ENCODE results near the gene SERPINA5. TPM values are rescaled to one million over a fixed set of nuclear protein-coding genes. Genes with fewer than 3 reads are reported as not detected.

The SERPINA5 gene
- total and polyA plus RNA-seq, 2 donors (not counting 1 experiment from before 2014, with no cell fraction given): not detected

DNA sequence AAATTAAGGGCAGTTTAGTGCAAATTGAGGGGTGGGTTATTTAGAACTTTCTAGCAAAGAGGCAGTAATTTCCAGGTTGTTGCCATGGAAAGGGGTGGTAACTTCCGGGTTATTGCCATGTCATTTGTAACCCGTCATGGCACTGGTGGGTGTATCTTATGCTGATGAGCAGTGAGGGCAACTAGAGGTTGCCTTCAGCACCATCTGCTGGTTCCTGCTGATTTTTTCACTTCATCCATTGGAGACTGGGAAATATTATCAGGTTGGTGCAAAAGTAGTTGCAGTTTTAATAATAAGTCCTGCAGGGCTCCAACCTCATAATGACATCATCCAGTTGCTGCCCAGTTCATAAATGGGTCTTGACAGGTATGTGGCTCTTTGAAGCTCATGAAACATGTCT is 44.4 kb upstream of the SERPINA5 start:
- Histone ChIP-seq H3K9me3 (ENCODE audit: control extremely low read depth in 1 of 3, control insufficient read depth in 2 of 3, insufficient read depth in 1 of 3, low read length in 2 of 3) (peaks cover 0 to 8% (median 0%) of the 10 kb centered on the region in 3 donors), H3K36me3 (replicated peaks in 1 of 2; ENCODE audit: control extremely low read depth in 1 of 2, control insufficient read depth in 1 of 2, extremely low read depth in 1 of 2, insufficient read depth in 2 of 2, low read length in 1 of 2) (no peaks in the 10 kb centered on the region), H3K9ac (ENCODE audit: low read length) (no peak overlapping the region), H3K4me2 (replicated peaks; ENCODE audit: low read depth, low read length, poor library complexity, severe bottlenecking) (no peak overlapping the region), H3K4me1 (ENCODE audit: control insufficient read depth in 2 of 2, insufficient read depth in 2 of 2, low read length in 2 of 2) (no peaks in the 10 kb centered on the region), H4K20me1 (ENCODE audit: control insufficient read depth, insufficient read depth, low read length, poor library complexity, severe bottlenecking) (no peaks in the 10 kb centered on the region), H3K79me2 (ENCODE audit: control insufficient read depth, insufficient read depth, low read length) (no peaks in the 10 kb centered on the region), H3K27ac (ENCODE audit: low read length in 2 of 2) (no peak overlapping the region), H3K4me3 (ENCODE audit: control extremely low read depth in 1 of 5, extremely low read depth in 1 of 5, insufficient read depth in 1 of 5, low read depth in 2 of 5, low read length in 4 of 5) (no peak overlapping the region), H2AFZ (ENCODE audit: insufficient read depth, low read depth, low read length, poor library complexity, severe bottlenecking) (no peak overlapping the region), H3K27me3 (replicated peaks in 1 of 4; ENCODE audit: control extremely low read depth in 1 of 4, control insufficient read depth in 3 of 4, insufficient read depth in 4 of 4, low read length in 3 of 4) (no peaks in the 10 kb centered on the region)
- ChIA-PET POLR2A (no interaction called here), CTCF (no interaction called here)
- Mint-ChIP-seq H3K4me3 (no peak overlapping the region), H3K27ac (no peak overlapping the region), H3K9me3 (ENCODE audit: insufficient read depth) (no peaks in the 10 kb centered on the region), H3K4me1 (peaks cover 4% of the 10 kb centered on the region), H3K27me3 (peaks cover 8% of the 10 kb centered on the region)
- DNase-seq: no peak
- WGBS (ENCODE audit: insufficient coverage): 53% methylated on average over 2 of the region's 2 CpGs
- intact Hi-C loops (cut with micrococcal nuclease): no loop called here
- TF ChIP-seq, protein P1, sequence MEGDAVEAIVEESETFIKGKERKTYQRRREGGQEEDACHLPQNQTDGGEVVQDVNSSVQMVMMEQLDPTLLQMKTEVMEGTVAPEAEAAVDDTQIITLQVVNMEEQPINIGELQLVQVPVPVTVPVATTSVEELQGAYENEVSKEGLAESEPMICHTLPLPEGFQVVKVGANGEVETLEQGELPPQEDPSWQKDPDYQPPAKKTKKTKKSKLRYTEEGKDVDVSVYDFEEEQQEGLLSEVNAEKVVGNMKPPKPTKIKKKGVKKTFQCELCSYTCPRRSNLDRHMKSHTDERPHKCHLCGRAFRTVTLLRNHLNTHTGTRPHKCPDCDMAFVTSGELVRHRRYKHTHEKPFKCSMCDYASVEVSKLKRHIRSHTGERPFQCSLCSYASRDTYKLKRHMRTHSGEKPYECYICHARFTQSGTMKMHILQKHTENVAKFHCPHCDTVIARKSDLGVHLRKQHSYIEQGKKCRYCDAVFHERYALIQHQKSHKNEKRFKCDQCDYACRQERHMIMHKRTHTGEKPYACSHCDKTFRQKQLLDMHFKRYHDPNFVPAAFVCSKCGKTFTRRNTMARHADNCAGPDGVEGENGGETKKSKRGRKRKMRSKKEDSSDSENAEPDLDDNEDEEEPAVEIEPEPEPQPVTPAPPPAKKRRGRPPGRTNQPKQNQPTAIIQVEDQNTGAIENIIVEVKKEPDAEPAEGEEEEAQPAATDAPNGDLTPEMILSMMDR (IDR thresholded peaks at IDR 0.05): no peak
- no peak for TF ChIP-seq EZH2 (IDR thresholded peaks at IDR 0.05; ENCODE audit: borderline replicate concordance, insufficient read depth, low read depth, low read length, poor library complexity, severe bottlenecking)
- no peak for ATAC-seq (ENCODE audit: low read depth)

DNA sequence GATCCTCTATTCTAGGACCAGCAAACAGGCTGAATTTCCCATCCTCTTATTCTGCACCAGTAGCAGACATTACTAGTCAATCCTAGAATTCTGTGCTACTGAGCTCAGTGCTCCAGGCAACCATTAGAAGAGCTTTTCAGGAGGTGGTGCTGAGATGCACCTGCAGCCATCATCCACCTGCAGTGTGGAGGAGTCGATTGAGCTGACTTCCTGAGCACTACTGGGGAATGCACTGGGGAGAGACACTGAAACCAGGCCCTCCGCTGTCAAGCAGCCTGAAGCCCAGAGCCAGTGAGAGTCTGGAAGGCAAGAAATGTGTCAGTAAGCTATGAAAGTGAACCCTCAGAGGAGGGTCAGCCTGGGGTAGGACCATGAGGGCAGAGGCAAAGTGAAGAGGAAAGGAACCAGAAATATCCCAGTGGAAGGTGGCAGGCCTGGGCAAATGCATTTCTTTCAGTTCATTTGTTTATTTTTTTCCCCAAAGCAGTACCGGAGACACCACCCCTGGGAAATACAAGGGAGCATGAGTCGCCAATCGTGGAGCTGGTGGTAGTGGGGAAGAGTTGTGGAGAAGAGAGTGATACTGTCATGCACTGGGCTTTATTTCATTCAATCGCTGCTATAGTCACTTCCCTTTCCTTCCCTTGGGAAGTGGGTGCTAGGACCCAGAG is 43.0 kb upstream of the SERPINA5 start:
- TF ChIP-seq, protein P1 (IDR thresholded peaks at IDR 0.05): no peak
- TF ChIP-seq EZH2 (IDR thresholded peaks at IDR 0.05; ENCODE audit: borderline replicate concordance, insufficient read depth, low read depth, low read length, poor library complexity, severe bottlenecking): no peak
- POLR2A ChIA-PET: no interaction called here
- H3K4me3 Mint-ChIP-seq: no peak overlapping the region
- intact Hi-C loops (cut with micrococcal nuclease): no loop called here
- Histone ChIP-seq H3K79me2 (ENCODE audit: control insufficient read depth, insufficient read depth, low read length) (no peaks in the 10 kb centered on the region), H4K20me1 (ENCODE audit: control insufficient read depth, insufficient read depth, low read length, poor library complexity, severe bottlenecking) (no peaks in the 10 kb centered on the region), H3K9me3 (ENCODE audit: control extremely low read depth in 1 of 3, control insufficient read depth in 2 of 3, insufficient read depth in 1 of 3, low read length in 2 of 3) (peaks cover 0 to 8% (median 0%) of the 10 kb centered on the region in 3 donors), H3K4me1 (ENCODE audit: control insufficient read depth in 2 of 2, insufficient read depth in 2 of 2, low read length in 2 of 2) (no peaks in the 10 kb centered on the region), H3K4me3 (ENCODE audit: control extremely low read depth in 1 of 5, extremely low read depth in 1 of 5, insufficient read depth in 1 of 5, low read depth in 2 of 5, low read length in 4 of 5) (no peak overlapping the region), H3K4me2 (replicated peaks; ENCODE audit: low read depth, low read length, poor library complexity, severe bottlenecking) (no peak overlapping the region), H3K9ac (ENCODE audit: low read length) (no peak overlapping the region), H3K36me3 (replicated peaks in 1 of 2; ENCODE audit: control extremely low read depth in 1 of 2, control insufficient read depth in 1 of 2, extremely low read depth in 1 of 2, insufficient read depth in 2 of 2, low read length in 1 of 2) (no peaks in the 10 kb centered on the region), H3K27ac (ENCODE audit: low read length in 2 of 2) (no peak overlapping the region), H2AFZ (ENCODE audit: insufficient read depth, low read depth, low read length, poor library complexity, severe bottlenecking) (no peak overlapping the region), H3K27me3 (replicated peaks in 1 of 4; ENCODE audit: control extremely low read depth in 1 of 4, control insufficient read depth in 3 of 4, insufficient read depth in 4 of 4, low read length in 3 of 4) (no peaks in the 10 kb centered on the region)
- CTCF ChIA-PET: interaction anchor here (1.7 kb wide), 1 partner anchor 10 kb away, joined by 4 read pairs; no protein-coding TSS in a partner anchor
- ATAC-seq (ENCODE audit: low read depth) (no peak), DNase-seq (no peak)
- H3K9me3 Mint-ChIP-seq (ENCODE audit: insufficient read depth): no peaks in the 10 kb centered on the region
- WGBS (ENCODE audit: insufficient coverage): 84% methylated on average over 4 of the region's 6 CpGs
- no peaks in the 10 kb centered on the region for H3K4me1 Mint-ChIP-seq
- H3K27me3 Mint-ChIP-seq: peaks cover 8% of the 10 kb centered on the region
- no peak overlapping the region for H3K27ac Mint-ChIP-seq
